Endothelial cell of umbilical vein (primary cell): ENCODE results near the gene C2CD4B. TPM values are rescaled to one million over a fixed set of nuclear protein-coding genes. Genes with fewer than 3 reads are reported as not detected.

Experiments used
- BruUV-seq: library from RNA; stranded (reverse); fragments of 400-500 nt; replicated peaks from 2 replicates; lab custom pipeline; 2021; lab: Mats Ljungman, UMichigan
- CTCF ChIA-PET: fragments of 300-600, 350-600 bp; sonication (Branson Sonifier 250); formaldehyde crosslinking; loops from one replicate; lab custom pipeline; 2021; ENCODE audit warnings: antibody characterized with exemption, inconsistent platforms; lab: Charles Lee
- POLR2A ChIA-PET: fragments of 300-600, 350-600 bp; sonication (Branson Sonifier 250); formaldehyde crosslinking; loops from one replicate; lab custom pipeline; 2021; ENCODE audit warnings: antibody characterized with exemption, inconsistent platforms; lab: Charles Lee
- DNase-seq: peaks from one replicate; pipeline ENCODE4 v3.0.0-alpha.2; 2011; ENCODE audit warnings: low read depth, low spot score
- FAIRE-seq: peaks from 2 replicates; lab custom pipeline; 2011; peaks lifted over from hg19 to GRCh38; lab: Jason Lieb, UNC
- H2AFZ ChIP-seq: 2 replicates; pipeline ENCODE4 v1.6.0; 2012; ENCODE audit warnings: low read depth, low read length, control low read depth, inconsistent platforms
- H3K27ac ChIP-seq: 2 replicates; pipeline ENCODE4 v1.5.1; 2011; ENCODE audit warnings: low read depth, mild to moderate bottlenecking, control low read depth, low read length, moderate library complexity; ENCODE audit not compliant: insufficient read depth
- H3K27me3 ChIP-seq, 2 experiments: 2 replicates each; pipeline versions ENCODE4 v1.6.0 to v1.6.1; 2011; ENCODE audit warnings: low read length in 2 of 2, mixed read lengths in 1 of 2; ENCODE audit not compliant: control insufficient read depth in 2 of 2, insufficient read depth in 2 of 2
- H3K36me3 ChIP-seq, 2 experiments: 2 replicates in 1 of 2; 3 replicates in 1 of 2; pipeline ENCODE4 v1.5.1; 2011; ENCODE audit warnings: low read length in 2 of 2, mild to moderate bottlenecking in 1 of 2, moderate library complexity in 1 of 2; ENCODE audit not compliant: control insufficient read depth in 2 of 2, insufficient read depth in 2 of 2; ENCODE audit errors: extremely low read depth in 1 of 2
- H3K4me1 ChIP-seq: 3 replicates; pipeline ENCODE4 v1.5.1; 2011; ENCODE audit warnings: mild to moderate bottlenecking, low read length; ENCODE audit not compliant: control insufficient read depth, insufficient read depth; ENCODE audit errors: extremely low read depth
- H3K4me2 ChIP-seq: 2 replicates; pipeline ENCODE4 v1.6.1; 2011; ENCODE audit warnings: low read length, control low read depth, mixed read lengths; ENCODE audit not compliant: insufficient read depth
- H3K4me3 ChIP-seq, 3 experiments: fragments of 200-600 bp in 1 of 3; sonication (generic), shearing (Covaris generic) in 1 of 3; replicated peaks in 1 of 3; 2 replicates each; pipeline ENCODE4 v1.5.1; 2011 to 2016; ENCODE audit warnings: control low read depth in 3 of 3, low read length in 3 of 3, mild to moderate bottlenecking in 2 of 3, inconsistent platforms in 1 of 3, low read depth in 1 of 3, moderate library complexity in 1 of 3; ENCODE audit not compliant: insufficient read depth in 1 of 3
- H3K79me2 ChIP-seq: 2 replicates; pipeline ENCODE4 v1.6.0; 2012; ENCODE audit warnings: low read length, inconsistent platforms; ENCODE audit not compliant: control insufficient read depth, insufficient read depth
- H3K9ac ChIP-seq: replicated peaks from 2 replicates; pipeline ENCODE3; 2011; ENCODE audit warnings: low read length, control low read depth; ENCODE audit not compliant: insufficient read depth; ENCODE audit errors: extremely low read depth
- H3K9me1 ChIP-seq: replicated peaks from 3 replicates; pipeline ENCODE4 v1.6.0; 2011; ENCODE audit warnings: mild to moderate bottlenecking, low read length; ENCODE audit not compliant: control insufficient read depth, insufficient read depth; ENCODE audit errors: extremely low read depth
- H3K9me3 ChIP-seq: replicated peaks from 2 replicates; pipeline ENCODE4 v1.5.1; 2012; ENCODE audit warnings: low read length, inconsistent platforms; ENCODE audit not compliant: control insufficient read depth, insufficient read depth
- H4K20me1 ChIP-seq: replicated peaks from 2 replicates; pipeline ENCODE3; 2011; ENCODE audit warnings: mild to moderate bottlenecking, low read length; ENCODE audit not compliant: control insufficient read depth, insufficient read depth; ENCODE audit errors: extremely low read depth
- CTCF ChIP-seq, 2 donors: IDR thresholded peaks; 1 replicate in 1 of 2; 2 replicates in 1 of 2; pipeline ENCODE4 v1.5.1; 2011; ENCODE audit warnings: low read length in 2 of 2, mild to moderate bottlenecking in 2 of 2, moderate library complexity in 2 of 2, control low read depth in 1 of 2, inconsistent platforms in 1 of 2, low read depth in 1 of 2; ENCODE audit not compliant: insufficient read depth in 1 of 2; ENCODE audit errors: extremely low read depth in 1 of 2
- EZH2 ChIP-seq: IDR thresholded peaks from 2 replicates; pipeline ENCODE4 v1.6.1; 2012; ENCODE audit warnings: borderline replicate concordance, low read depth, mild to moderate bottlenecking, moderate library complexity, low read length, inconsistent platforms; ENCODE audit not compliant: severe bottlenecking
- FOS ChIP-seq: IDR thresholded peaks from 2 replicates; pipeline ENCODE4 v1.6.1; 2011; ENCODE audit warnings: mild to moderate bottlenecking, low read length, moderate library complexity, borderline replicate concordance; ENCODE audit not compliant: insufficient read depth
- GATA2 ChIP-seq: IDR thresholded peaks from 2 replicates; pipeline ENCODE4 v1.7.0; 2011; ENCODE audit warnings: low read depth, mild to moderate bottlenecking, moderate library complexity, mixed read lengths, low read length; ENCODE audit not compliant: insufficient read length, insufficient read depth
- JUN ChIP-seq: IDR thresholded peaks from 2 replicates; pipeline ENCODE4 v1.6.1; 2011; ENCODE audit warnings: borderline replicate concordance, low read depth; ENCODE audit not compliant: insufficient read length, insufficient read depth
- MAX ChIP-seq: IDR thresholded peaks from 2 replicates; pipeline ENCODE4 v1.6.1; 2011; ENCODE audit not compliant: insufficient read depth, insufficient read length
- MYC ChIP-seq: IDR thresholded peaks from one replicate; pipeline ENCODE4 v1.6.1; 2011; ENCODE audit warnings: mild to moderate bottlenecking, low read depth, low read length
- POLR2A ChIP-seq: IDR thresholded peaks from 2 replicates; pipeline ENCODE4 v1.6.1; 2012; ENCODE audit warnings: low read depth, mild to moderate bottlenecking, control low read depth, low read length
- POLR2AphosphoS5 ChIP-seq: IDR thresholded peaks from 2 replicates; pipeline ENCODE4 v1.6.1; 2012; ENCODE audit warnings: low read depth, mild to moderate bottlenecking, control low read depth, low read length, moderate library complexity; ENCODE audit not compliant: insufficient read depth
- dilution Hi-C: fragments of 300-500 bp; cut with MboI; formaldehyde crosslinking; loops from one replicate; pipeline ENCODE4 v1.15.0; 2019; ENCODE audit warnings: low sequenced_read_pairs; ENCODE audit not compliant: extremely low pct_ligation_motif_present
- intact Hi-C: fragments of 100-400 bp; cut with micrococcal nuclease; formaldehyde crosslinking; loops from one replicate; pipeline ENCODE4 v1.10.0; 2022
- polyA plus RNA-seq, 4 experiments: library from polyadenylated mRNA; depleted of rRNA in 3 of 4; stranded (reverse) in 3 of 4; unstranded in 1 of 4; fragments of >200 nt; gene quantifications; 2 replicates each; pipeline versions ENCODE4 v1.2.1 to v1.2.3, GENCODE V29; 2011 to 2012; ENCODE audit warnings: missing spikeins in 1 of 4
- total RNA-seq: library from RNA; stranded (reverse); gene quantifications from 2 replicates; pipeline ENCODE4 v1.2.3, GENCODE V29; 2021

C2CD4B gene
- total and polyA plus RNA-seq, 2 donors (not counting 3 experiments of a cell fraction or from before 2014, with no cell fraction given) = 28.4 to 31.7 TPM

- H3K9me1 ChIP-seq = no peaks in the 10 kb centered on the region
- no peaks in the 10 kb centered on the region for H4K20me1 ChIP-seq
- no TSS peak for BruUV-seq
- dilution Hi-C loops (no loop called here), intact Hi-C loops (no loop called here)
- no peak overlapping the region for H3K4me3 ChIP-seq
- no peaks in the 10 kb centered on the region for H3K79me2 ChIP-seq
- no peak overlapping the region for H2AFZ ChIP-seq
- no peak overlapping the region for H3K9ac ChIP-seq
- H3K27ac ChIP-seq = no peak overlapping the region
- H3K27me3 ChIP-seq = peaks cover 4 to 6% of the 10 kb centered on the region in 2 experiments
- ChIA-PET CTCF (no interaction called here), POLR2A (no interaction called here)
- no peak overlapping the region for H3K4me2 ChIP-seq
- no peaks in the 10 kb centered on the region for H3K9me3 ChIP-seq
- no peak for DNase-seq
- TF ChIP-seq POLR2AphosphoS5 (no peak), GATA2 (no peak)
- FAIRE-seq = no peak
- H3K36me3 ChIP-seq = no peaks in the 10 kb centered on the region
- no peaks in the 10 kb centered on the region for H3K4me1 ChIP-seq
These were observed 43.3 kb upstream of the C2CD4B start for GRCh38 chr15:62208367-62208766.

DNA sequence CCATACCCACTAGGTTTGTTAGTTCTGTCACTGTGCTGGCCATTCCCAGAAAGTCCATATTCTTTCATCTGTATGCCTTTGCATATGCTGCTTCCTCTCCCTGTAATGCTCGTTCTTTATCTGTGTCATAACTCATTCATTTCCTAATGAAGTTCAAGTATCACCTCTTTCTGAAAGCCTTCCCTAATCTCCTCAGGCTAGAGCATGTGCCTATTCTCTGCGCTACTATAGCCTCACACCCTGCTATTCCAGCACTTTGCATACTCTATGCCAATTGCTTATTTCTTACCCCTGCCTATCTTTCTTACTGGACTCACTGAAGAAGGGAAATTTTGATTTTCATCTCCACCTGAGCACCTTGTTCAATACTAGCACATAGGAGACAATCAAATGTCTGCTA lies 25.6 kb upstream of the C2CD4B start:
- CTCF ChIA-PET = no interaction called here
- intact Hi-C loops = no loop called here
- DNase-seq = no peak
- no peak overlapping the region for H3K27ac ChIP-seq
- dilution Hi-C loops = no loop called here
- H3K4me3 ChIP-seq = no peak overlapping the region
- TF ChIP-seq EZH2 (no peak), JUN (no peak), GATA2 (no peak), MAX (no peak), POLR2A (no peak), MYC (no peak), POLR2AphosphoS5 (no peak), FOS (no peak), CTCF (IDR thresholded peaks at IDR 0.05; ENCODE audit: extremely low read depth in 1 of 2, insufficient read depth in 1 of 2, low read depth in 1 of 2, low read length in 2 of 2) (no peak)
- no peak overlapping the region for H3K4me2 ChIP-seq
- no peaks in the 10 kb centered on the region for H3K9me1 ChIP-seq
- no peaks in the 10 kb centered on the region for H3K27me3 ChIP-seq
- H3K36me3 ChIP-seq = no peaks in the 10 kb centered on the region
- no TSS peak for BruUV-seq
- no peaks in the 10 kb centered on the region for H3K79me2 ChIP-seq
- no peak overlapping the region for H2AFZ ChIP-seq
- H3K4me1 ChIP-seq = no peaks in the 10 kb centered on the region
- no peaks in the 10 kb centered on the region for H3K9me3 ChIP-seq
- H4K20me1 ChIP-seq = no peaks in the 10 kb centered on the region
- FAIRE-seq = no peak
- H3K9ac ChIP-seq = no peak overlapping the region
- POLR2A ChIA-PET = no interaction called here
